Ishikawa (cell line): ENCODE data around the gene GSTT4.

Experiments
- CREB1 ChIP-seq: IDR thresholded peaks from 2 replicates; pipeline ENCODE4 v1.6.1; 2012; ENCODE audit warnings: low read depth
- USF1 ChIP-seq: IDR thresholded peaks from 2 replicates; pipeline ENCODE4 v1.6.1; 2012

DNA sequence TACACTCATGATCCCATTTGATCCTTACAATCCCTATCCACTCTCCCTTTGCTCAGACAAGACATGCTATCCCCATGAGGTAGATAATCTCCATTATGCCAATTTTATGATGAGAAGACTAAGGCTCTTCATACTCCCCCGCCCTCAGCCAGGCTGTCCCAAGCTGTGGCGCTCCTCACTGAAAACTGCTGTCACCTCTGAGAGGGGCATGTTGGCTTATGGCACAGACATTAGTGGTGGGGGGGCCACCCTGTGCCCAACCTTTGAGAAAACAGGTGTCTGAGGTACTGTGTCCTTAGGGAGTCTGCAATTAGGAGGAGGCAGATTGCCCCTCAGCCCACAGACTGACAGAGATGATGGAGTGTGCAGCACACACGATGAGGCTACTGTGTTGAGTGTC is 36.2 kb downstream of the GSTT4 start:
- TF ChIP-seq USF1 (no peak), CREB1 (no peak)
